Measurements from ENCODE around the gene DNAJB11.

- TF ChIP-seq POLR2A (IDR thresholded peaks at IDR 0.05; ENCODE audit: borderline replicate concordance, extremely low read depth, insufficient read depth, insufficient read length) (no peak), POLR2AphosphoS5 (IDR thresholded peaks at IDR 0.05; ENCODE audit: low read depth, low read length) (no peak), SP1 (IDR thresholded peaks at IDR 0.05; ENCODE audit: low read depth) (no peak), CTCF (IDR thresholded peaks at IDR 0.05 in 2 of 3, conservative IDR thresholded peaks at IDR 0.05 in 1 of 3; ENCODE audit: borderline replicate concordance in 1 of 3, insufficient read depth in 1 of 3, low read depth in 2 of 3, low read length in 2 of 3) (peak; percentile 50 to 83 (median 78)), RAD21 (IDR thresholded peaks at IDR 0.05; ENCODE audit: low read depth) (peak; percentile 92), FOSL1 (IDR thresholded peaks at IDR 0.05; ENCODE audit: low read depth) (peak; percentile 56; the same call in 1 of the 2 replicates), YY1 (IDR thresholded peaks at IDR 0.05; ENCODE audit: extremely low read depth, insufficient replicate concordance, low read depth, low read length) (peak; percentile 16), EZH2phosphoT487 (IDR thresholded peaks at IDR 0.05; ENCODE audit: borderline replicate concordance) (no peak), ZBTB33 (IDR thresholded peaks at IDR 0.05; ENCODE audit: extremely low read depth, insufficient replicate concordance, low read length) (no peak), EZH2 (IDR thresholded peaks at IDR 0.05) (no peak), ZNF274 (IDR thresholded peaks at IDR 0.05; ENCODE audit: low read depth, low read length) (no peak), REST (IDR thresholded peaks at IDR 0.05; ENCODE audit: low read depth) (no peak), MAX (IDR thresholded peaks at IDR 0.05) (no peak), SIN3A (IDR thresholded peaks at IDR 0.05; ENCODE audit: low read depth) (no peak)
These were observed 30.2 kb upstream of the DNAJB11 start for GRCh38 chr3:186540221-186540834.

All from HCT116 (cell line).